ENCODE results near the gene ZNF627. TPM values are rescaled to one million over a fixed set of nuclear protein-coding genes. Genes with fewer than 3 reads are reported as not detected.
"Not testable (repeated sequence)": the region's sequence is repeated elsewhere in the genome, so short reads cannot be mapped to it uniquely, and the experiment has no call there.

ZNF627 gene
- total RNA-seq, 1 donor = 20.3 TPM

GRCh38 chr19:11570039-11570462, 27.2 kb upstream of the ZNF627 start:
- TF ChIP-seq CTCF (IDR thresholded peaks at IDR 0.05; ENCODE audit: extremely low read depth, low read depth, low read length) = no peak
- peak; percentile 13 for DNase-seq (ENCODE audit: insufficient read length, low spot score, missing footprints)
- no peak overlapping the region for H2AFZ ChIP-seq (ENCODE audit: low read length)
- no peaks in the 10 kb centered on the region for H4K20me1 ChIP-seq (ENCODE audit: insufficient read depth, low read length)
- no peak overlapping the region for H3K4me3 ChIP-seq (ENCODE audit: insufficient read depth, low read length)
- no peaks in the 10 kb centered on the region for H3K79me2 ChIP-seq (ENCODE audit: insufficient read depth, low read length)
- no peaks in the 10 kb centered on the region for H3K4me1 ChIP-seq (ENCODE audit: insufficient read depth, low read length)
- H3K36me3 ChIP-seq (ENCODE audit: insufficient read depth, low read length) = no peaks in the 10 kb centered on the region
- no peak overlapping the region for H3K4me2 ChIP-seq (ENCODE audit: insufficient read depth, low read length)
- no peak overlapping the region for H3K27ac ChIP-seq (ENCODE audit: low read depth, low read length)
- H3K27me3 ChIP-seq (ENCODE audit: insufficient read depth, low read length) = no peaks in the 10 kb centered on the region
- H3K9me3 ChIP-seq (ENCODE audit: low read depth, low read length) = no peaks in the 10 kb centered on the region

GRCh38 chr19:11573354-11573753, 23.9 kb upstream of the ZNF627 start:
- H3K4me2 ChIP-seq (ENCODE audit: insufficient read depth, low read length); H2AFZ ChIP-seq (ENCODE audit: low read length); H3K79me2 ChIP-seq (ENCODE audit: insufficient read depth, low read length); H3K27ac ChIP-seq (ENCODE audit: low read depth, low read length); H4K20me1 ChIP-seq (ENCODE audit: insufficient read depth, low read length); H3K36me3 ChIP-seq (ENCODE audit: insufficient read depth, low read length); H3K4me1 ChIP-seq (ENCODE audit: insufficient read depth, low read length); H3K9me3 ChIP-seq (ENCODE audit: low read depth, low read length); H3K27me3 ChIP-seq (ENCODE audit: insufficient read depth, low read length); H3K4me3 ChIP-seq (ENCODE audit: insufficient read depth, low read length): not testable (repeated sequence)
- DNase-seq (ENCODE audit: insufficient read length, low spot score, missing footprints) = peak; percentile 9

GRCh38 chr19:11573763-11574162, 23.5 kb upstream of the ZNF627 start:
- not testable (repeated sequence) for H3K36me3 ChIP-seq (ENCODE audit: insufficient read depth, low read length); H3K4me3 ChIP-seq (ENCODE audit: insufficient read depth, low read length); H3K4me1 ChIP-seq (ENCODE audit: insufficient read depth, low read length); H3K9me3 ChIP-seq (ENCODE audit: low read depth, low read length); H3K27me3 ChIP-seq (ENCODE audit: insufficient read depth, low read length); H3K4me2 ChIP-seq (ENCODE audit: insufficient read depth, low read length); H3K79me2 ChIP-seq (ENCODE audit: insufficient read depth, low read length); H2AFZ ChIP-seq (ENCODE audit: low read length); H3K27ac ChIP-seq (ENCODE audit: low read depth, low read length); H4K20me1 ChIP-seq (ENCODE audit: insufficient read depth, low read length); DNase-seq (ENCODE audit: insufficient read length, low spot score, missing footprints)

GRCh38 chr19:11574689-11575088, 22.6 kb upstream of the ZNF627 start:
- no peaks in the 10 kb centered on the region for H3K9me3 ChIP-seq (ENCODE audit: low read depth, low read length)
- H2AFZ ChIP-seq (ENCODE audit: low read length) = no peak overlapping the region
- DNase-seq (ENCODE audit: insufficient read length, low spot score, missing footprints) = peak; percentile 38
- H3K27me3 ChIP-seq (ENCODE audit: insufficient read depth, low read length) = peaks cover 12% of the 10 kb centered on the region
- no peaks in the 10 kb centered on the region for H3K79me2 ChIP-seq (ENCODE audit: insufficient read depth, low read length)
- H3K36me3 ChIP-seq (ENCODE audit: insufficient read depth, low read length) = no peaks in the 10 kb centered on the region
- H3K4me3 ChIP-seq (ENCODE audit: insufficient read depth, low read length) = no peak overlapping the region
- H3K4me2 ChIP-seq (ENCODE audit: insufficient read depth, low read length) = no peak overlapping the region
- no peak for TF ChIP-seq CTCF (IDR thresholded peaks at IDR 0.05; ENCODE audit: extremely low read depth, low read depth, low read length)
- H4K20me1 ChIP-seq (ENCODE audit: insufficient read depth, low read length) = no peaks in the 10 kb centered on the region
- H3K27ac ChIP-seq (ENCODE audit: low read depth, low read length) = no peak overlapping the region
- no peaks in the 10 kb centered on the region for H3K4me1 ChIP-seq (ENCODE audit: insufficient read depth, low read length)

GRCh38 chr19:11576227-11576626, 21.1 kb upstream of the ZNF627 start:
- H3K79me2 ChIP-seq (ENCODE audit: insufficient read depth, low read length) = no peaks in the 10 kb centered on the region
- H3K4me3 ChIP-seq (ENCODE audit: insufficient read depth, low read length) = no peak overlapping the region
- no peaks in the 10 kb centered on the region for H3K36me3 ChIP-seq (ENCODE audit: insufficient read depth, low read length)
- no peaks in the 10 kb centered on the region for H3K9me3 ChIP-seq (ENCODE audit: low read depth, low read length)
- peak; percentile 18 for DNase-seq (ENCODE audit: insufficient read length, low spot score, missing footprints)
- H3K4me2 ChIP-seq (ENCODE audit: insufficient read depth, low read length) = no peak overlapping the region
- H4K20me1 ChIP-seq (ENCODE audit: insufficient read depth, low read length) = no peaks in the 10 kb centered on the region
- TF ChIP-seq CTCF (IDR thresholded peaks at IDR 0.05; ENCODE audit: extremely low read depth, low read depth, low read length) = no peak
- peaks cover 3% of the 10 kb centered on the region for H3K4me1 ChIP-seq (ENCODE audit: insufficient read depth, low read length)
- H2AFZ ChIP-seq (ENCODE audit: low read length) = no peak overlapping the region
- H3K27me3 ChIP-seq (ENCODE audit: insufficient read depth, low read length) = peaks cover 12% of the 10 kb centered on the region
- no peak overlapping the region for H3K27ac ChIP-seq (ENCODE audit: low read depth, low read length)

All from osteoblast (primary cell).